A549 (cell line): ENCODE measurements around the gene SLC25A11. TPM values are rescaled to one million over a fixed set of nuclear protein-coding genes. Genes with fewer than 3 reads are reported as not detected.
A peak's percentile ranks its signal among the peaks of the same experiment; 100 is the strongest.

ENCODE experiments used
- ATAC-seq, 2 experiments: fragments of 200-7000 bp in 1 of 2; fragments of >200 bp in 1 of 2; cut with Nextera tagmentation in 1 of 2; cut with Tn5 transposase in 1 of 2; 3 replicates each; pipeline versions ENCODE4 v1.8.0 to v1.9.1; 2018 to 2020; ENCODE audit warnings: mild to moderate bottlenecking in 1 of 2, moderate library complexity in 1 of 2
- CTCF ChIA-PET: fragments of 300-600 bp; sonication (Branson Sonifier 250); formaldehyde crosslinking; extraction: SDS; loops from one replicate; lab custom pipeline; 2021; ENCODE audit warnings: antibody characterized with exemption, inconsistent platforms; lab: Yijun Ruan, JAX
- POLR2A ChIA-PET: fragments of 350-600 bp; formaldehyde crosslinking; extraction: SDS; loops from one replicate; lab custom pipeline; 2021; ENCODE audit warnings: antibody characterized with exemption, inconsistent platforms; lab: Yijun Ruan, JAX
- DNase-seq, 2 experiments: peaks; one replicate each; pipeline versions ENCODE4 v3.0.0 to v3.0.0-alpha.2; 2011 to 2016; ENCODE audit warnings: low read depth in 1 of 2, low spot score in 1 of 2
- FAIRE-seq: peaks from 2 replicates; lab custom pipeline; 2011; peaks lifted over from hg19 to GRCh38; lab: Jason Lieb, UNC
- H3K27ac ChIP-seq, 2 experiments: fragments of >200 bp; sonication (Bioruptor Twin); formaldehyde crosslinking; 3 replicates each; pipeline ENCODE4 v1.5.1; 2016 to 2017
- H3K4me1 ChIP-seq: fragments of >200 bp; sonication (Bioruptor Twin); formaldehyde crosslinking; 3 replicates; pipeline ENCODE4 v1.6.1; 2016
- H3K4me2 ChIP-seq: fragments of >200 bp; sonication (Bioruptor Twin); formaldehyde crosslinking; 3 replicates; pipeline ENCODE4 v1.6.1; 2016
- H3K4me3 ChIP-seq: fragments of >200 bp; sonication (Bioruptor Twin); formaldehyde crosslinking; 3 replicates; pipeline ENCODE4 v1.5.1; 2016
- H3K9me3 ChIP-seq: fragments of >200 bp; sonication (Bioruptor Twin); formaldehyde crosslinking; 3 replicates; pipeline ENCODE4 v1.6.1; 2016
- CEBPB ChIP-seq, 2 experiments: fragments of >200 bp in 1 of 2; sonication (Bioruptor Twin) in 1 of 2; formaldehyde crosslinking in 1 of 2; IDR thresholded peaks; 2 replicates each; pipeline ENCODE4 v1.6.1; 2012 to 2016
- CHD4 ChIP-seq: fragments of 200-600 bp; sonication (generic); IDR thresholded peaks from 2 replicates; pipeline ENCODE4 v1.6.1; 2016; ENCODE audit warnings: antibody characterized with exemption, mild to moderate bottlenecking, borderline replicate concordance
- EHF ChIP-seq: fragments of 250-450 bp; sonication (Bioruptor Pico); IDR thresholded peaks from 2 replicates; pipeline ENCODE4 v1.5.0; 2020; ENCODE audit warnings: mild to moderate bottlenecking
- EHMT2 ChIP-seq: fragments of 200-600 bp; sonication (generic); IDR thresholded peaks from 2 replicates; pipeline ENCODE4 v1.6.1; 2016; ENCODE audit warnings: antibody characterized with exemption, low read depth, mild to moderate bottlenecking, moderate library complexity
- ELK1 ChIP-seq: fragments of 150-350 bp; IDR thresholded peaks from 2 replicates; pipeline ENCODE4 v1.6.1; 2014; ENCODE audit warnings: low read depth, mild to moderate bottlenecking, low read length
- FOSB ChIP-seq: fragments of 250-450 bp; sonication (Bioruptor Pico); IDR thresholded peaks from 2 replicates; pipeline ENCODE4 v1.5.0; 2020; ENCODE audit warnings: mild to moderate bottlenecking, moderate library complexity
- FOSL2 ChIP-seq, 2 experiments: fragments of 450-650 bp in 1 of 2; fragments of >200 bp in 1 of 2; sonication (Bioruptor Twin) in 1 of 2; formaldehyde crosslinking; IDR thresholded peaks; 2 replicates each; pipeline versions ENCODE4 v1.5.0 to v1.6.1; 2016 to 2020; ENCODE audit warnings: mild to moderate bottlenecking in 1 of 2, moderate library complexity in 1 of 2
- HES2 ChIP-seq: fragments of >200 bp; sonication (Bioruptor Twin); formaldehyde crosslinking; IDR thresholded peaks from 2 replicates; pipeline ENCODE4 v1.6.1; 2016
- HMGXB4 ChIP-seq: fragments of 250-450 bp; sonication (Bioruptor Pico); IDR thresholded peaks from 2 replicates; pipeline ENCODE4 v1.5.0; 2021; ENCODE audit warnings: mild to moderate bottlenecking, moderate library complexity, borderline replicate concordance
- HOXA7 ChIP-seq: fragments of 250-450 bp; sonication (Bioruptor Pico); IDR thresholded peaks from 2 replicates; pipeline ENCODE4 v1.5.0; 2020; ENCODE audit warnings: mild to moderate bottlenecking, moderate library complexity
- HOXB13 ChIP-seq: fragments of 250-450 bp; sonication (Bioruptor Pico); IDR thresholded peaks from 2 replicates; pipeline ENCODE4 v1.5.0; 2020; ENCODE audit warnings: low read depth, mild to moderate bottlenecking, moderate library complexity
- PHF8 ChIP-seq: fragments of 200-600 bp; sonication (generic); IDR thresholded peaks from 2 replicates; pipeline ENCODE4 v1.6.1; 2016; ENCODE audit warnings: low read depth, mild to moderate bottlenecking, antibody characterized with exemption, moderate library complexity, borderline replicate concordance
- POLR2AphosphoS2 ChIP-seq: conservative IDR thresholded peaks from 2 replicates; pipeline ENCODE4 v1.6.1; 2012; ENCODE audit warnings: low read length, improper control_type of control experiment, inconsistent platforms
- RAD21 ChIP-seq, 2 experiments: fragments of >200 bp in 1 of 2; sonication (Bioruptor Twin) in 1 of 2; formaldehyde crosslinking in 1 of 2; IDR thresholded peaks in 1 of 2; conservative IDR thresholded peaks in 1 of 2; 2 replicates in 1 of 2; 3 replicates in 1 of 2; pipeline ENCODE4 v1.6.1; 2012 to 2018; ENCODE audit warnings: inconsistent platforms in 1 of 2
- RCOR1 ChIP-seq: fragments of 150-350 bp; IDR thresholded peaks from 2 replicates; pipeline ENCODE4 v1.6.1; 2014; ENCODE audit warnings: antibody characterized with exemption, low read length, low read depth
- RFX5 ChIP-seq: fragments of 450-650 bp; IDR thresholded peaks from 2 replicates; pipeline ENCODE4 v1.7.1; 2014; ENCODE audit warnings: antibody characterized with exemption, mild to moderate bottlenecking, moderate library complexity
- RNF2 ChIP-seq: fragments of 200-600 bp; sonication (generic); IDR thresholded peaks from 2 replicates; pipeline ENCODE4 v1.6.1; 2016; ENCODE audit warnings: low read depth, mild to moderate bottlenecking, antibody characterized with exemption, moderate library complexity, borderline replicate concordance
- TFCP2L1 ChIP-seq: fragments of 250-450 bp; sonication (Bioruptor Pico); IDR thresholded peaks from 2 replicates; pipeline ENCODE4 v1.5.0; 2021; ENCODE audit warnings: mild to moderate bottlenecking
- ZC3H11A ChIP-seq: fragments of 450-650 bp; IDR thresholded peaks from 2 replicates; pipeline ENCODE4 v1.6.1; 2014; ENCODE audit warnings: antibody characterized with exemption, mild to moderate bottlenecking
- ZFP36 ChIP-seq: fragments of 450-650 bp; IDR thresholded peaks from 2 replicates; pipeline ENCODE4 v1.6.1; 2014; ENCODE audit warnings: borderline replicate concordance; ENCODE audit not compliant: partially characterized antibody
- ZNF302 ChIP-seq: fragments of 250-450 bp; sonication (Bioruptor Pico); IDR thresholded peaks from 2 replicates; pipeline ENCODE4 v1.9.0; 2021; ENCODE audit warnings: inconsistent platforms, mild to moderate bottlenecking, moderate library complexity
- WGBS: methylation state at CpG from one replicate; pipeline ENCODE4 v1.1.6; 2017; ENCODE audit errors: missing lambda C conversion rate; 5-methylcytosine and 5-hydroxymethylcytosine counted together
- polyA plus RNA-seq, 4 experiments: library from polyadenylated mRNA; depleted of rRNA in 3 of 4; stranded (reverse); fragments of >200 nt; fragmentation: RNase III in 1 of 4; extraction: RNeasy Plus Mini Kit Qiagen cat#74134 plus additional on column Dnase treatment in 1 of 4; gene quantifications; 2 replicates in 3 of 4; 3 replicates in 1 of 4; pipeline ENCODE4 v1.2.3, GENCODE V29; 2011 to 2017
- TF ChIP-seq, protein P1 (sequence below): fragments of >200 bp; sonication (Bioruptor Twin); formaldehyde crosslinking; IDR thresholded peaks from 3 replicates; pipeline ENCODE4 v1.6.1; 2016
- TF ChIP-seq, protein P2 (sequence below): IDR thresholded peaks from 2 replicates; pipeline ENCODE4 v1.6.1; 2012; ENCODE audit warnings: low read depth, borderline replicate concordance
- TF ChIP-seq, protein P3 (sequence below): IDR thresholded peaks from 2 replicates; pipeline ENCODE4 v1.6.1; 2012
- TF ChIP-seq, protein P4 (sequence below): fragments of 200-600 bp; sonication (generic); IDR thresholded peaks from 2 replicates; pipeline ENCODE4 v1.6.1; 2016; ENCODE audit warnings: antibody characterized with exemption, mild to moderate bottlenecking, moderate library complexity
- TF ChIP-seq, protein P5 (sequence below): fragments of 250-450 bp; sonication (Bioruptor Pico); IDR thresholded peaks from 2 replicates; pipeline ENCODE4 v1.5.0; 2020; ENCODE audit warnings: low read depth, mild to moderate bottlenecking, moderate library complexity

The SLC25A11 gene
- polyA plus RNA-seq, 2 of the 4 experiments (the other 2 are of a cell fraction): 60.2 to 69.2 TPM

GRCh38 chr17:4948166-4948930, 8.5 kb upstream of the SLC25A11 start, which contains the start of gene PFN1:
Gene PFN1 (minus strand): TSS chr17:4948530. CDS start chr17:4948394, 136 bp downstream.
- peak; percentile 28 to 44 for ATAC-seq
- peaks cover 54% of the 10 kb centered on the region for H3K4me1 ChIP-seq
- peak within 1 kb of the TSS; percentile 98 for H3K4me3 ChIP-seq
- H3K9me3 ChIP-seq: no peaks in the 10 kb centered on the region
- H3K4me2 ChIP-seq: peak within 1 kb of the TSS; percentile 99
- ChIA-PET POLR2A (interaction anchor here (0.9 to 5.3 kb wide), 8 partner anchors 8 to 238 kb away, joined by 3 to 68 read pairs (median 6); partner anchors contain the start of genes ARRB2, INCA1, KIF1C and RNF167), CTCF (interaction anchor here (0.6 to 1.9 kb wide), 5 partner anchors 16 to 39 kb away, joined by 3 to 7 read pairs (median 3); partner anchors contain the start of genes CAMTA2 and SPAG7)
- under 1% methylated on average over 47 of the region's 59 CpGs for WGBS
- peak; percentile 90 to 95 for DNase-seq
- FAIRE-seq: no peak
- peak within 1 kb of the TSS; percentile 99 for H3K27ac ChIP-seq
- TF ChIP-seq EHF (CRISPR knock-in tag) (no peak), HOXB13 (no peak), RNF2 (no peak), HOXA7 (CRISPR knock-in tag) (no peak), ELK1 (no peak), ZNF302 (CRISPR knock-in tag) (no peak), HMGXB4 (CRISPR knock-in tag) (no peak), CEBPB (IDR thresholded peaks at IDR 0.05) (peak; percentile 95 to 99), TFCP2L1 (no peak; the same call in 1 of the 2 replicates), EHMT2 (no peak), RFX5 (no peak), CHD4 (no peak), POLR2AphosphoS2 (no peak), HES2 (peak; percentile 47; the same call in 1 of the 2 replicates), ZFP36 (no peak), FOSB (CRISPR knock-in tag) (no peak), RAD21 (conservative IDR thresholded peaks at IDR 0.05 in 1 of 2, IDR thresholded peaks at IDR 0.05 in 1 of 2) (no peak), RCOR1 (no peak), ZC3H11A (no peak), PHF8 (peak; percentile 95), FOSL2 (IDR thresholded peaks at IDR 0.05) (peak; percentile 25; the same call in 1 of the 2 replicates), FOSL2 (CRISPR knock-in tag; IDR thresholded peaks at IDR 0.05) (no peak; the same call in 1 of the 2 replicates)
- TF ChIP-seq, protein P1, sequence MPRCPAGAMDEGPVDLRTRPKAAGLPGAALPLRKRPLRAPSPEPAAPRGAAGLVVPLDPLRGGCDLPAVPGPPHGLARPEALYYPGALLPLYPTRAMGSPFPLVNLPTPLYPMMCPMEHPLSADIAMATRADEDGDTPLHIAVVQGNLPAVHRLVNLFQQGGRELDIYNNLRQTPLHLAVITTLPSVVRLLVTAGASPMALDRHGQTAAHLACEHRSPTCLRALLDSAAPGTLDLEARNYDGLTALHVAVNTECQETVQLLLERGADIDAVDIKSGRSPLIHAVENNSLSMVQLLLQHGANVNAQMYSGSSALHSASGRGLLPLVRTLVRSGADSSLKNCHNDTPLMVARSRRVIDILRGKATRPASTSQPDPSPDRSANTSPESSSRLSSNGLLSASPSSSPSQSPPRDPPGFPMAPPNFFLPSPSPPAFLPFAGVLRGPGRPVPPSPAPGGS: peak; percentile 94
- TF ChIP-seq, protein P2, sequence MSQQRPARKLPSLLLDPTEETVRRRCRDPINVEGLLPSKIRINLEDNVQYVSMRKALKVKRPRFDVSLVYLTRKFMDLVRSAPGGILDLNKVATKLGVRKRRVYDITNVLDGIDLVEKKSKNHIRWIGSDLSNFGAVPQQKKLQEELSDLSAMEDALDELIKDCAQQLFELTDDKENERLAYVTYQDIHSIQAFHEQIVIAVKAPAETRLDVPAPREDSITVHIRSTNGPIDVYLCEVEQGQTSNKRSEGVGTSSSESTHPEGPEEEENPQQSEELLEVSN: peak; percentile 25; the same call in 1 of the 2 replicates
- TF ChIP-seq, protein P3, sequence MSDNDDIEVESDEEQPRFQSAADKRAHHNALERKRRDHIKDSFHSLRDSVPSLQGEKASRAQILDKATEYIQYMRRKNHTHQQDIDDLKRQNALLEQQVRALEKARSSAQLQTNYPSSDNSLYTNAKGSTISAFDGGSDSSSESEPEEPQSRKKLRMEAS: peak; percentile 52
- TF ChIP-seq, protein P4, sequence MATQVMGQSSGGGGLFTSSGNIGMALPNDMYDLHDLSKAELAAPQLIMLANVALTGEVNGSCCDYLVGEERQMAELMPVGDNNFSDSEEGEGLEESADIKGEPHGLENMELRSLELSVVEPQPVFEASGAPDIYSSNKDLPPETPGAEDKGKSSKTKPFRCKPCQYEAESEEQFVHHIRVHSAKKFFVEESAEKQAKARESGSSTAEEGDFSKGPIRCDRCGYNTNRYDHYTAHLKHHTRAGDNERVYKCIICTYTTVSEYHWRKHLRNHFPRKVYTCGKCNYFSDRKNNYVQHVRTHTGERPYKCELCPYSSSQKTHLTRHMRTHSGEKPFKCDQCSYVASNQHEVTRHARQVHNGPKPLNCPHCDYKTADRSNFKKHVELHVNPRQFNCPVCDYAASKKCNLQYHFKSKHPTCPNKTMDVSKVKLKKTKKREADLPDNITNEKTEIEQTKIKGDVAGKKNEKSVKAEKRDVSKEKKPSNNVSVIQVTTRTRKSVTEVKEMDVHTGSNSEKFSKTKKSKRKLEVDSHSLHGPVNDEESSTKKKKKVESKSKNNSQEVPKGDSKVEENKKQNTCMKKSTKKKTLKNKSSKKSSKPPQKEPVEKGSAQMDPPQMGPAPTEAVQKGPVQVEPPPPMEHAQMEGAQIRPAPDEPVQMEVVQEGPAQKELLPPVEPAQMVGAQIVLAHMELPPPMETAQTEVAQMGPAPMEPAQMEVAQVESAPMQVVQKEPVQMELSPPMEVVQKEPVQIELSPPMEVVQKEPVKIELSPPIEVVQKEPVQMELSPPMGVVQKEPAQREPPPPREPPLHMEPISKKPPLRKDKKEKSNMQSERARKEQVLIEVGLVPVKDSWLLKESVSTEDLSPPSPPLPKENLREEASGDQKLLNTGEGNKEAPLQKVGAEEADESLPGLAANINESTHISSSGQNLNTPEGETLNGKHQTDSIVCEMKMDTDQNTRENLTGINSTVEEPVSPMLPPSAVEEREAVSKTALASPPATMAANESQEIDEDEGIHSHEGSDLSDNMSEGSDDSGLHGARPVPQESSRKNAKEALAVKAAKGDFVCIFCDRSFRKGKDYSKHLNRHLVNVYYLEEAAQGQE: no peak
- TF ChIP-seq, protein P5, sequence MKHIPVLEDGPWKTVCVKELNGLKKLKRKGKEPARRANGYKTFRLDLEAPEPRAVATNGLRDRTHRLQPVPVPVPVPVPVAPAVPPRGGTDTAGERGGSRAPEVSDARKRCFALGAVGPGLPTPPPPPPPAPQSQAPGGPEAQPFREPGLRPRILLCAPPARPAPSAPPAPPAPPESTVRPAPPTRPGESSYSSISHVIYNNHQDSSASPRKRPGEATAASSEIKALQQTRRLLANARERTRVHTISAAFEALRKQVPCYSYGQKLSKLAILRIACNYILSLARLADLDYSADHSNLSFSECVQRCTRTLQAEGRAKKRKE (CRISPR knock-in tag): no peak
